Skeletal muscle satellite cell (primary cell): ENCODE results near the gene SH3RF1.
A peak's percentile ranks its signal among the peaks of the same experiment; 100 is the strongest.
"Not testable (repeated sequence)": the region's sequence is repeated elsewhere in the genome, so short reads cannot be mapped to it uniquely, and the experiment has no call there.

Experiments used
- H3K27me3 ChIP-seq: 2 replicates; pipeline ENCODE4 v1.7.0; 2013; ENCODE audit warnings: low read length; ENCODE audit not compliant: control insufficient read depth, insufficient read depth
- H3K36me3 ChIP-seq: 2 replicates; pipeline ENCODE4 v1.7.0; 2013; ENCODE audit warnings: mild to moderate bottlenecking, control low read depth, low read length; ENCODE audit not compliant: insufficient read depth
- H3K4me1 ChIP-seq: 2 replicates; pipeline ENCODE4 v1.7.0; 2013; ENCODE audit warnings: low read length; ENCODE audit not compliant: control insufficient read depth, insufficient read depth
- H3K4me2 ChIP-seq: 2 replicates; pipeline ENCODE4 v1.7.0; 2013; ENCODE audit warnings: mild to moderate bottlenecking, low read length
- H3K4me3 ChIP-seq: 2 replicates; pipeline ENCODE4 v1.7.0; 2013; ENCODE audit warnings: low read length
- H3K9ac ChIP-seq: 2 replicates; pipeline ENCODE4 v1.7.0; 2013; ENCODE audit warnings: mild to moderate bottlenecking, low read depth, low read length, moderate library complexity
- H3K9me3 ChIP-seq: replicated peaks from 2 replicates; pipeline ENCODE4 v1.7.0; 2013; ENCODE audit warnings: mild to moderate bottlenecking, control low read depth, low read length

Gene SH3RF1

DNA sequence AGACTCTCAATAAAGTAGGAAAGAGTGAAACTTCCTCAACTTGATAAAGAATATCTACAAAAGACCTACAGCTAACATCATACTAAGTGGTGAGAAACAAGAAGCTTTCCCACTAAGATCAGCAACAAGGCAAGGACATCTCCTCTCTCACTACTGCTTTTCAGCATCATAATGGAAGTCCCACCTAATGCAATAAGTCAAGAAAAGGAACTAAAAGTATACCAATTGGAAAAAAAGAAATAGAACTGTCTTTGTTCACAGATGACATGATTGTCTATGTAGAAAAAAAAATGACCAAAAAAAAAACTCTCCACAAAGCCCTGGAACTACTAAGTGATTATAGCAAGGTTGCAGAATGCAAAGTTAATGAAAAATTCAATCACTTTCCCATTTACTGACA lies 25.1 kb upstream of the SH3RF1 start:
- no peaks in the 10 kb centered on the region for H3K36me3 ChIP-seq
- H3K4me1 ChIP-seq: no peaks in the 10 kb centered on the region
- H3K9me3 ChIP-seq: no peaks in the 10 kb centered on the region
- H3K27me3 ChIP-seq: no peaks in the 10 kb centered on the region
- no peak overlapping the region for H3K9ac ChIP-seq
- no peak overlapping the region for H3K4me2 ChIP-seq
- H3K4me3 ChIP-seq: no peak overlapping the region

DNA sequence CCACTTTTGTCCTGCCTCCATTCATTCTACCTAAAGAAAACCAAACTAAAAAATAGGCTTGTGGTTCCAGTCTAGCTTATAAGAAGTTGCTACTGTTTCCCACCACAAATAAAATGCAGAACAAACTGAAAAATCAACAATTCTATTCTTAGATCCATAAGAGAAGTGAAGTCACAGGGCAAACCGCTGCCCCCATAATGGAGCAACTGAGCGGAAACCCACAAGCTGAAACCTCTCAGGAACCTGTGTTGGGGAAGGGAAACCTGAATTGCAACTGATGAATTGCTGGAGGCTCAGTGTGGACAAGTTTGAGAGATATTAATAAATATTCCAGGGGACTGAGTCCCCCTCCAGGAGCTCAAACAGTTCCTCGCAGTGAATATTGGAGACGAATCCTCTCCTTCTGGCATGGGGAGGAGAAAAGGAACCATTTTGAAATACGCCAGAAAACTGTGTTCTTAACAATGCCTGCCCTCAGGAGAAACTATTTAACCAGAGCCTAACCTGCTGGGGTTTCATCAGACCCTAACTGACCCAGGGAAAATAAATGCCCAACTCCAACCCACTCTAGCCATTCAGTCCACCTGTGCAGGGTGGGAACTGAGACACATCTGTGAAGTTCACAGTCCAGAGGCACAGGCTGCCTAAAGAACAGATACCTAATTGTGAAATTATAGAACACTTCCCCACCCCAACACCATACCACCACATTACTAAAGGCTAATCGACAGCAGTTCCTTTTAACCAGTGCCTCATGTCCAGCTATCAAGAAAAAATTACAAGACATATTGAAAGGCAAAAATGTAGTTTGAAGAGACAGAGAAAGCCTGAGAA lies 22.8 kb upstream of the SH3RF1 start:
- no peaks in the 10 kb centered on the region for H3K4me1 ChIP-seq
- no peaks in the 10 kb centered on the region for H3K27me3 ChIP-seq
- no peaks in the 10 kb centered on the region for H3K9me3 ChIP-seq
- H3K4me2 ChIP-seq: no peak overlapping the region
- H3K4me3 ChIP-seq: no peak overlapping the region
- H3K9ac ChIP-seq: no peak overlapping the region
- H3K36me3 ChIP-seq: no peaks in the 10 kb centered on the region

- H3K9me3 ChIP-seq, H3K9ac ChIP-seq, H3K4me1 ChIP-seq, H3K27me3 ChIP-seq, H3K36me3 ChIP-seq, H3K4me2 ChIP-seq, H3K4me3 ChIP-seq: not testable (repeated sequence)
Observed at GRCh38 chr4:169287983-169288382, 17.2 kb upstream of the SH3RF1 start.

DNA sequence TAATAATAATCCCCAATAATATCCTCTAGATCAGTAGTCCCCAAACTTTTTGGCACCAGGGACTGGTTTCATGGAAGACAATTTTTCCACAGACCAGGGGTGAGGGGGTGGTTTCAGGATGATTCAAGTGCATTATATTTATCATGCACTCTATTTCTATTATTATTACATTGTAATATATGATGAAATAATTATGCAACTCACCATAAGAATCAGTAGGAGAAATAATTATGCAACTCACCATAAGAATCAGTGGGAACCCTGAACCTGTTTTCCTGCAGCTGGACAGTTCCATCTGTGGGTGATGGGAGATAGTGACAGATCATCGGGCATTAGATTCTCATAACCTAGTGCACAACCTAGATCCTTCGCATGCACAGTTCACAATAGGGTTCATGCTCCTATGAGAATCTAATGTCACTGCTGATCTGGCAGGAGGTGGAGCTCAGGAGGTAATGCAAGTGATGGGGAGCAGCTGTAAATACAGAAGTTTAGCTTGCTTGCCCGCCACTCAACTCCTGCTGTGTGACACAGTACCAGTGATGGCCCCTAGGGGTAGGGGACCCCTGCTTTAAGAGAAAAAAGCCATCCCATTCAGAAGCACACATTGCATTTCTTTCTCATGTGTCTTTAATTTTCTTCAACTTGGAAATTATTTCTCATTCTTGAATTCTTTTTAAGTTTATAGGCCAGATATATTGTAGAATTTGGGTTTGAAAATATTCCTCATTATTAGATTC lies 16.0 kb upstream of the SH3RF1 start:
- Histone ChIP-seq H3K4me2 (no peak overlapping the region), H3K9ac (no peak overlapping the region), H3K36me3 (no peaks in the 10 kb centered on the region), H3K9me3 (no peaks in the 10 kb centered on the region), H3K27me3 (no peaks in the 10 kb centered on the region), H3K4me1 (peaks cover 20% of the 10 kb centered on the region), H3K4me3 (no peak overlapping the region)

GRCh38 chr4:169283114-169283509 lies 12.4 kb upstream of the SH3RF1 start:
- H3K9ac ChIP-seq: peak overlapping the region; percentile 68
- peaks cover 31% of the 10 kb centered on the region for H3K4me1 ChIP-seq
- H3K36me3 ChIP-seq: no peaks in the 10 kb centered on the region
- H3K27me3 ChIP-seq: no peaks in the 10 kb centered on the region
- peak overlapping the region; percentile 26 for H3K4me3 ChIP-seq
- H3K9me3 ChIP-seq: no peaks in the 10 kb centered on the region
- H3K4me2 ChIP-seq: peak overlapping the region; percentile 72

DNA sequence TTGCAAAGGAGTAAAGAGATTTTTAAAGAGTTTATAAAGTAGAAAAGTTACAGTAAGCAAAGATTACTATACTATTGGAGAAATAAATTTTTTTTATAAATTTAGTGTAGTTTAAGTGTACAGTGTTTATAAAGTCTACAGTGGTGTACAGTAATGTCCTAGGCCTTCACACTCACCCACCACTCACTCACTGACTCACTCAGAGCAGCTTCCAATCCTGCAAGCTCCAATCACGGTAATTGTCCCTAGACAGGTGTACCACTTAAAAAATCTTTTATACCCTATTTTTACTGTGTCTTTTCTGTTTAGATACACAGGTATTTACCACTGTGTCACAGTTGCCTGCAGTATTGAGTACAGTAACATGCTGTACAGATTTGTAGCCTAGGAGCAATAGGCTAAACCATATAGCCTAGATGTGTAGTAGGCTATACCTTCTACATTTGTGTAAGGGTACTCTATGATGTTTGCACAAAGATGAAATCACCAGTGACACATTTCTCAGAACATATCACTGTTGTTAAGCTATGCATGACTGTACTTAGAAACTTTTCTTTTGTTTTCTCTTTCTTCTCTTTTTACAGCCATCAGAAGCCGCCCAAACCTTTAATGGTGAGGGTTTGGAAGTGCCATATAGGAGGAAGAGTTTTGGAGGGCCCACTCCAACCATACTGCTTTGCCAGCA lies 11.8 kb upstream of the SH3RF1 start:
- peak overlapping the region; percentile 72 for H3K4me2 ChIP-seq
- H3K4me3 ChIP-seq: peak overlapping the region; percentile 26
- H3K36me3 ChIP-seq: no peaks in the 10 kb centered on the region
- no peaks in the 10 kb centered on the region for H3K27me3 ChIP-seq
- H3K9me3 ChIP-seq: no peaks in the 10 kb centered on the region
- H3K4me1 ChIP-seq: peaks cover 31% of the 10 kb centered on the region
- peak overlapping the region; percentile 68 for H3K9ac ChIP-seq

DNA sequence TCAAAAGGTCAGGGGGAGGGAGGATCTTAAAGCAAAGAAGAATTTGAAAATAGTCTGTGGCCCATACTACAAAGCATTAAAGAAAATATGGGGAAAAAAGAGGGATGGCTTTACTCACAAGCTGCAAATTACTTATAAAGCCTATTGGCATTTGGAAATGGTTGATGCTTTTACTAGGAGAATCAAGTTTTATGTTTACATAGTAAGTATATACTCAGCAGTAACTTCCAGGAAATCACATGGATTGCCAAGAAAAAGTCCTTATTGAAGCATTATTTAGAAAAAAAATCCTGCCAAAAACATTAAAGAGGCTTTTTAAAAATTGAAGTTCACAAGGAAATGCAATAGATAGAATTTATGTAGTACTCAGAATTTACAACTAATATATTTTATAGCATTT lies 8.4 kb upstream of the SH3RF1 start:
- H3K4me1 ChIP-seq: peaks cover 31% of the 10 kb centered on the region
- no peak overlapping the region for H3K4me2 ChIP-seq
- H3K27me3 ChIP-seq: no peaks in the 10 kb centered on the region
- H3K4me3 ChIP-seq: no peak overlapping the region
- no peaks in the 10 kb centered on the region for H3K9me3 ChIP-seq
- no peaks in the 10 kb centered on the region for H3K36me3 ChIP-seq
- H3K9ac ChIP-seq: no peak overlapping the region

GRCh38 chr4:169278624-169279023 lies 7.9 kb upstream of the SH3RF1 start:
- no peaks in the 10 kb centered on the region for H3K9me3 ChIP-seq
- no peaks in the 10 kb centered on the region for H3K36me3 ChIP-seq
- H3K4me3 ChIP-seq: no peak overlapping the region
- peaks cover 27% of the 10 kb centered on the region for H3K4me1 ChIP-seq
- no peak overlapping the region for H3K4me2 ChIP-seq
- no peaks in the 10 kb centered on the region for H3K27me3 ChIP-seq
- H3K9ac ChIP-seq: no peak overlapping the region

GRCh38 chr4:169277838-169278237 lies 7.1 kb upstream of the SH3RF1 start:
- not testable (repeated sequence) for H3K4me2 ChIP-seq, H3K9ac ChIP-seq, H3K36me3 ChIP-seq, H3K4me3 ChIP-seq, H3K9me3 ChIP-seq, H3K27me3 ChIP-seq
- peaks cover 27% of the 10 kb centered on the region for H3K4me1 ChIP-seq

GRCh38 chr4:169275180-169275579 lies 4.4 kb upstream of the SH3RF1 start:
- Histone ChIP-seq H3K9ac (no peak overlapping the region), H3K4me2 (no peak overlapping the region), H3K27me3 (no peaks in the 10 kb centered on the region)

GRCh38 chr4:169274033-169274432 lies 3.3 kb upstream of the SH3RF1 start:
- Histone ChIP-seq H3K4me3 (no peak overlapping the region), H3K27me3 (no peaks in the 10 kb centered on the region), H3K4me1 (peaks cover 25% of the 10 kb centered on the region), H3K9ac (no peak overlapping the region), H3K4me2 (no peak overlapping the region), H3K36me3 (no peaks in the 10 kb centered on the region), H3K9me3 (no peaks in the 10 kb centered on the region)

More at GRCh38 chr4:169275180-169275579, 4.4 kb upstream of the SH3RF1 start:
- H3K9me3 ChIP-seq: no peaks in the 10 kb centered on the region
- H3K4me1 ChIP-seq: peaks cover 31% of the 10 kb centered on the region
- H3K36me3 ChIP-seq: no peaks in the 10 kb centered on the region
- H3K4me3 ChIP-seq: no peak overlapping the region
